GM19397 (cell line): Measurements from ENCODE around the gene SIGLEC7.

ENCODE experiments used
- ATAC-seq: cut with Tn5 transposase; IDR thresholded peaks from one replicate; pipeline ENCODE4 v1.9.1; 2021; ENCODE audit warnings: mild to moderate bottlenecking, moderate library complexity; ENCODE audit not compliant: unreplicated experiment

SIGLEC7 gene

DNA sequence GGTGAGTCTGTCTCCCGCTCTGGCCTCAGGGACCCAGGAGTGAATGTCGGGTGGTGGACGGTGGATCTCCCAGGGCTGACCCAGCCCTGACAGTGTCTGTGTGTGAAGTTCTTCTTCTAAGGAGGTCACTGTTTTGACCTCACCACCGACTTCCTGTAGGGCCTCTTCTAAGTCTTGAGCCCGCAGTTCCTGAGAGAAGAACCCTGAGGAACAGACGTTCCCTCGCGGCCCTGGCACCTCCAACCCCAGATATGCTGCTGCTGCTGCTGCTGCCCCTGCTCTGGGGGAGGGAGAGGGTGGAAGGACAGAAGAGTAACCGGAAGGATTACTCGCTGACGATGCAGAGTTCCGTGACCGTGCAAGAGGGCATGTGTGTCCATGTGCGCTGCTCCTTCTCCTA, at the start of gene SIGLEC7:
Gene SIGLEC7, plus strand, starts transcription at position 183 of the 400 bp plus-strand sequence. Its CDS starts 69 bp downstream, at position 252.
- no peak for ATAC-seq

DNA sequence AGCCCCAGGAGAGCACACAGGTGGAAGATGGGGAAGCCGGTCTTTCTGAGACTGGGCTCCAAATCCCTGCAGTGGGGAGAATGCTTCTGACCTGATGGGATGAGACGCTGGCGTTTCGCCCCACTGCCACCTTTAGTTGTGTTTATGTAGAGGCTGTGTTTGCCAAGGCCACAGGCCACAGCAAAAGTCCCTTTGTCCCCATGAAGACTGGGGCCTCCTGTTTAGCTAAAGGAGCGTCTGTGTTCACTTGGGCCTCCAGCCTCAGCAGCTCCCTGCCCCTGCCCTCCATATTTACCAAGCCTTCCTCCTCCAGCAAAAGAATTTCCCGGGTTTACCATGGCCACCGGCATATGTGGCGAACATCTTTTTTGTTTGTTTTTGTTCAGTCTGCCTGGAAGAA, 49.0 kb upstream of the SIGLEC7 start:
- ATAC-seq: no peak

DNA sequence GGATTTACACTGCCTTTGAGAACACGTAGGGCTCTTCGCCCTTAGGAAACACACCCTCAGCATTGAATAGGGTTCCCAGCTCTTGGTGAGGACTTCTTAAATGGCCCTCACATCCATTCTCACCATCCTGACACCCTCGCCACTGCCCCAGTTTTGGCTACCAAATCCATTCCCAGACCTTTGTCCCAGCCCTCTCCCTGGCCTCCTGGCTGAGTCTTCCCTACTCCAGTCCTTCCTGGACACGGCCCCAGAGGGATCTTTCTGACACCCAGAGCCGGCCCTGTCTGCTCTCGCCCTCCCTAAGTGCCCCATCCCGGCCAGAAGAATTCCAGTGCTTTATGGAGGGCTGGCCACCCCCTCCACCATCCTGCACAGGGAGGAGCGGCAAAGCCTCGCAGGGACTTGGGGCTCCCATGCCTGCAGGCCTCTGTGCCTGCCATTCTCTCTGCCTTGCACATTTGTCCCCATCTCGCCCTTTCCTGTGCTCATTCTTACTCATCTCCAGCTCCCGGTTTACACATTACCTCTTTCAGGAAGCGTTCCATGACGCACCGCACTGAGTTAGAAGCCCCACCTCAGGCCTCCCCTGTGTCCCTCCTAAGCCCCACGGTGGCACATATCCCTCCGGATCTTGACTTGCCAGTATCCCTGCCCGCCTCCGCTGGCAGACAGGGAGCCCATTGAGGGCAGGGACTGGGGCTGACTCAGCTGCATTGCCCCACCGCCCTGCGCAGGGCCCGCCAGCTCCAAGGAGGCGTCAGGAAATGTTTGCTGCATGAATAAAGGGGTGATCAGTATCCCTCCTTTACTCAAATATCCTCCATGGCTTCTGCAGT, 48.4 kb upstream of the SIGLEC7 start:
- no peak for ATAC-seq

DNA sequence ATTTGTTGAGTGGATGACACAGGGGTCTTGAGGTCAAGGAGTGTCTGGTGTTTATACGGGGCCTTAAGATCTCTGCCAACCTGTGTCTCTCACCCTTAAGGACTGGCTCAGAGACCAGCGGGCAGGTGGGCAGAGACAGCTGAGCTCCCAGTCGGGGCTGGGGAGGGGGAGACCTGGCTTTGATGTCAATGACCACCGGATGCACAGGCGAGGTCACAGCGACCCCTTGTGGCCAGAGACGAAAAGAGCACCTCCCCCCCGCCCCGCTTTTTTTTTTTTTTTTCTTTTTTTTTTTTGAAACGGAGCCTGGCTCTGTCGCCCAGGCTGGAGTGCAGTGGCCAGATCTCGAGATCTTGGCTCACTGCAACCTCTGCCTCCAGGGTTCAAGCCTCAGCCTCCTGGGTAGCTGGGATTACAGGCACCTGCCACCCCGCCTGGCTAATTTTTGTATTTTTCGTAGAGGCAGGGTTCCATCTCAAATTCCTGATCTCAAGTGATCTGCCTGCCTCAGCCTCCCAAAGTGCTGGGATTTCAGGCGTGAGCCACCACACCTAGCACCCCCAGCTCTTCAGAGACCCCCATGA, 47.3 kb upstream of the SIGLEC7 start:
- no peak for ATAC-seq

DNA sequence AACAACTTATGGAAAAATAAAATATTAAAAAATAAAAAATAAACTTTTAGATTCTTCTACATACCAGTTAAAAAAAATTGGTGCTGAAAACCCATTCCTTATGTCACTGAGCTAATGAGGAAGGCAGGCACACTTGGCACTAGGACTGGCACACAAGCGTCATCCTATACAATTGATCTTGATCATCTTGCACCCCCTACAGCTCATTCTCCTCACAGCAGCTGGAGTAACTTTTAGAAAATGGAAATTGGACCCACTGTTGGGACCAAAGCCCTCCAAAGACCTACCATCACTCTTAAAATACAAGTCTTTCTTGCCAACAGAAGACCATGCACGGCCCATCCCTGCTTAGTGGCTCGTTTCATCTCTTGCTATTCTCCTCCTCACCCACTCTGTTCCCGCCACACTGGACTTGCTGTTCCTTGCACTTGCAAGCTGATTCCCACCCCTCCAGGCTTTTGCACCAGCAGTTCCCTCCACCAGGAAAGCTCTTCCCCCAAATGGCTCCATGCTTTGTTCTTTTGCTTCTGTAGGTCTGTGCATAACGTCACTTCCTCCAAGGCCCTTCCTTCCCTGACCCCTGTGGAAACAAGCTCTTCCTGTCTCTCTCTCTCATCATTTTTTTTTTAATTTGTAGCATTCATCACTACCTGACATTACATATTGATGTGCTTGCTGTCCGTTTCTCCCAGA, 45.5 kb upstream of the SIGLEC7 start:
- no peak for ATAC-seq

DNA sequence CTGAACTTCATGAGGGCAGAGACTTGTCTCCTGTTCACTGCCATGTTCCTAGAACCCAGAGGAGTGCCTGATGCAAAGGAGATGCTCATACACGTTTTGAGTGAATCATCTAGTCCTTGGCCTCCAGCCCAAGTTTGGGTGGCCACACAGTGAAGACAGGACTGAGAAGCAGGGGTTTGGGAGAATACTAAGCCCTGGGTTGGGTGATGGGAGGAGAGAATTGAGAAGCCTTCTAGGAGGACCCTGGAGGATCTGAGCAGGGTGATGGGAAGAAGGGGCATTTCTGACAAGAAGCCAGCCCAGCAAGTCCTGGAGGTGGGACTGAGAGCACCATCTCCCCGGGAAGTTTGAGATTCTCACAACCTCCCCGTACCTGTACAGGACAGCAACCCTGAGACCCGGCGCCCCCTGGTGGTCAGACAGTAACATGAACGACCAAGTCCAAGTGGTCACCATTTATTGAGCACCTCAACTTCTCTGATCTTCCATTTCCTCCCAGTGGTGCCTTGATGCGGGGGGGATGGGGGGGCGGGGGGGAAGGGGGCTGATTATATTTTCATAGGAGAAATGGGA, 44.8 kb upstream of the SIGLEC7 start:
- no peak for ATAC-seq

DNA sequence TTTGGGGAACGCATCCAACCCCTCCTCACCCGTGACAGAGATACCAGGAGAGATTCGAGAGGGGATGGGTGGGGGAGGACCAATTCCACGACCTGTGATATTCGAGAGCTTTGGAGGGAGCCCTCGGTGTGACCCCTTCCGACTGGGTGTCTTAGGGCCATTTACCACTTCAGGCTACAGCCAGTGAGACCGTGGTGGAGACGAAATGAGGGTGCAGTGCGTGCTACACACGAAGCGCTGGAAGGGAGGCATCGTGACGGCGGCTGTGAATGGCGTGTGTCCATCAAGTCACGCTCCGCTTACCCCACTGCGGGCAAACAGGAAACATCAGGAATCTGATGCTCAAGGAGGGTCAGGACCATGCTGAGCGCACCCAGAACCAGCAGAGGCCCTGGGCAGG, 44.3 kb upstream of the SIGLEC7 start:
- ATAC-seq: no peak

DNA sequence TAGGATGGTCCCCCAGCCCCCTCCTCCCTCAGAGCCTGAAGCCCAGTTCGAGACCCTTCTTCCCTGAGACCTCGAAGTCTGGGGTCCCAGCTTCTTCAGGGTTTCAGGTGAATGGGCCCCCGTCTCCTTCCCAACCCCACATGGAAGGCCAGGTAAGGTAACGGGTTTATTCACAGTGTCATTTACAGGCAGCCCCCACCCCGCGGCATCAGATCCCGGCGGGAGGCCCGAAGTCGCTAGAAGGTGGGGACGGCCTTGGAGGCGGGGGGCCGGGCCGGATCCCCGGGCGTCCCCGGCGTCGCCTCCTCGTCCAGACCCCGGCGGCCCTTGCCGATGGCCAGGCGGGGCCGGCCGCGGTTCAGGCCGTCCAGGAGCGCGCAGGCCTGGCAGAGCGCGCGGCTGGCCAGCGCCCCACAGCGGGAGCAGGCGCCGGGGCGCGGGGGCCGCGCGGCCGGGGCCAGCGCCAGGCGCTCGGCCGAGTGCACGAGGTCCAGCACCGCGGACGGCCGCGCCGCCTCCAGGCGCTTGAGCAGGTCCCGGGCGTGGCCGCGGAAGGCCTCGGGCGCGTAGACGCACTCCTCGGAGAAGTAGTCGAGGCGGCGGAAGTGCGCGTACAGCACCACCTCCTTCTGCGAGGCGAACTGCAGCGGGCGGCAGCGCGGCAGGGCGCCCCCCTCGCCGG, 43.6 kb upstream of the SIGLEC7 start:
- ATAC-seq: no peak

DNA sequence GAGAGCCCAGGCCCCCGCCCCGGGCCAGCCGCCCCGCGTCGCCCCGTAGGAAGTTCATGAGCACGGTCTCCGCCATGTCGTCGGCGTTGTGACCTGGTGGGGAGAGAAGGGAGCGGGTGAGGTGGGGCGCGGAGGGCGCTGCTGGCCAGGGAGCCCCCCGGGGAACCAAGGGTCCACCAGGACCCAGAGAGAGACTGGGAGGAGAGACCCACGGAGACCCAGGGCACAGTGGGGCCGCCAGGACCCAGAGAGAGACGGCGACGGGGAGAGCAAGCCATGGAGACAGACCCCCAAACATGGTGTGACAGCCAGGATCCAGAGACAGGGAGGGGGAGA, 43.1 kb upstream of the SIGLEC7 start:
- no peak for ATAC-seq

DNA sequence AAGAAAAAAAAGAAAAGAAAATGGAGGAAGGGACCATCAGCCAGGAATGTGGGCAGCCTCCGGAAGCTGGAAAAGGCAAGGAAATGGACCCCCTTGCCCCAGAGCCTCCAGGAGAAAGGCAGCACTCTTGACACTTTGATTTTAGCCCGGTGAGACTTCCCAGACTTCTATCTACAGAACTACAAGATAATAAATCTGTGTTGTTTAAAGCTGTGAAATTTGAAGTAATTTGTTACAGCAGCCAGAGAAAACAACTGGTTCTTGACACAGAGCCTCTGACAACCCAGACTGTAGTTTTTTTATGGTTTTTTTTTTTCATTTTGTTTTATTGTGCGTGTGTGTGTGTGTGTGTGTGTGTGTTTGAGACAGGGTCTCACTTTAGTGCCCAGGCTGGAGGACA, 41.5 kb upstream of the SIGLEC7 start:
- ATAC-seq: no peak

DNA sequence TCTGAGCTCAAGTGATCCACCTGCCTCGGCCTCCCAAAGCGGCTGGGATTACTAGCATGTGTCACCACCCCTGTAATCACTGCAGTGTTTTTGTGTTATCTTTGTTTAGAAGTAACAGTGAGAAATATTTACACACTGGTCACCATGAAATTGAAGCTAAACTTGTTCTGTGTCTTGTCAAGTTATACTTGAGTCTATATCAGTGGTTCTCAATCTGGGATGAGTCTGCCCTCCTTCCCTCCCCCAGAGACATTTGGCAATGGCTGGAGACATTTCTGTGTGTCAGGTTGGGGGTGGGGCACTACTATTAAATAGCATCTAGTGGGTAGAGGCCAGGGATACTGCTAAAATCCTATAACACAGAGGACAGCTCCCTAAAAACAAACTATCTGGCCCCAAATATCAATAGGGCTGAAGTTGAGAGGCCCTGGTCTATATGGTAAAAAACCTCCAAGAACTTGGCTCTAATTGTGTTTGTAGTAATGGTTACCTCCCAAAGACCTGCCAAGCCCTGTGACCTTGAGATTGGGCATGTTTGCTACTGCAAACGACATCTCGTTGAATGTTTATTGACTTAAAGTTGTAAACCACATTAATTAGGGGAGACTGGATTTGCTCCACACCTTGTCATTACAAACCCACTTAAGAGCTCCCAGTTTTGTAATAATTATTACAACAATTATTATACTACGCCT, 40.8 kb upstream of the SIGLEC7 start:
- ATAC-seq: no peak

DNA sequence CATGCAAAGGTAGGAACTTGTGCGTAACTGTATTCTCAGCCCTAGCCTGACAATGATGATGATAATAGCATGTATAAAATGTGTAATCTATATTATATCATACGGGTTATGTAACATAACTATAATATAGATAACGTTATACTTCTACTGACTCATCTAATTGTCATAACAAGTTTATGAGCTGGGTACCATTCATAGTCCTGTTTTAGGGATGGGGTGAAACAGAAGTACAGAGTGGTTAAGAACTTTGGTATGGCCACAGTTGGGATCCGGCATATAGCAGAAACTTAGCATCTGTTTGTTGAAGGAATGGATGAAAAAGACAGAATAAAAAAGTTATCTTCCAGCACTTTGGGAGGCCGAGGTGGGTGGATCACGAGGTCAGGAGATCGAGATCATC, 39.1 kb upstream of the SIGLEC7 start:
- ATAC-seq: no peak

DNA sequence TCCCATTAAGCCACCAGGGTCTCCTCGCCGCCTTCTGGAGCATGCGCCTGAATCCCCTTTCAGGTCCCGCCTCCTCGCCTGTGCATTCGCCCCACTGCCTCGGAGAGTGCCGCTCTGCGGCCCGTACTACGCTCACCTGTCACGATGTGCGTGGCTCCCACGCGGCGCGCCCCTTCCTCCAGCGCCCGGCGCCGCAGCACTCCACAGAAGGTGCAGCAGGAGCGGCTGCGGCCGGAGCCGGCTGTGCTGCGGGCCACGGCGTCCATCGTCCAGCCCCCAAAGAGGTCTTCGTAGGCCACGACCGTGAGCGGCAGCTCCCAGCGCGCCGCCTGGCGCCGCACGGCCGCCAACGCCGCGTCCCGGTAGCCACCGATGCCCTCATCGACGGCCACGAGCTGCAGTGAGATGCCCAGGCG, 38.2 kb upstream of the SIGLEC7 start:
- no peak for ATAC-seq

DNA sequence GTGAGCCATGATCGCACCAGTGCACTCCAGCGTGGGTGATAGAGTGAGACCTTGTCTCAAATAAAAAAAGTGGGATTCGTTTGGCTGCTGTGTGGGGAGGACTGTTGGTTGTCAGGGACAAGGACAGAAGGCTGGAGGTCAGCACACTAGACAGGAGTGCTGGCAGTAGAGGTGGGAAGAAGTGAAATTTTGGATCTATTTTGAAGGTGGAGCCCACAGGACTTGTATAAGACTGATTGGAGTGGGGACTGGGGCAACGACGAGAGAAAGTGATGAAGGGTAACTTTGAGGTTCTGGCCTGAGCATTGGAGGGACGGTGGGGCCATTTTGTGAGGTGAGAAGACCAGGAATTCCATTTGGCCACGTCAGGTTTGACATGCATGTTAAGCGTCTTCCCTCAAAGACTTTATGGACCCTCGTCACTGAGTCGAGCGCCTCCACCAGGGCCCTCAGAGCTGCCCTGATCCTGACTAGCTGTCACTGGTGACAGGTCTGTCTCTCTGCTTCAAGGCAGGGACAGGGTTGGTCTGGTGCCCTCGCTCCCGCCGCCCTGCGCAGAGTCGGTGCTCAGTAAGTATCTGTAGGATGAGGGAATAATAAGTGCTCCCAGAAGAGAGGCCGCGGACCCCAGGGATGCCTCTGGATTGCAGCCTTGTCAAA, 34.6 kb upstream of the SIGLEC7 start:
- peak; percentile 2 for ATAC-seq

DNA sequence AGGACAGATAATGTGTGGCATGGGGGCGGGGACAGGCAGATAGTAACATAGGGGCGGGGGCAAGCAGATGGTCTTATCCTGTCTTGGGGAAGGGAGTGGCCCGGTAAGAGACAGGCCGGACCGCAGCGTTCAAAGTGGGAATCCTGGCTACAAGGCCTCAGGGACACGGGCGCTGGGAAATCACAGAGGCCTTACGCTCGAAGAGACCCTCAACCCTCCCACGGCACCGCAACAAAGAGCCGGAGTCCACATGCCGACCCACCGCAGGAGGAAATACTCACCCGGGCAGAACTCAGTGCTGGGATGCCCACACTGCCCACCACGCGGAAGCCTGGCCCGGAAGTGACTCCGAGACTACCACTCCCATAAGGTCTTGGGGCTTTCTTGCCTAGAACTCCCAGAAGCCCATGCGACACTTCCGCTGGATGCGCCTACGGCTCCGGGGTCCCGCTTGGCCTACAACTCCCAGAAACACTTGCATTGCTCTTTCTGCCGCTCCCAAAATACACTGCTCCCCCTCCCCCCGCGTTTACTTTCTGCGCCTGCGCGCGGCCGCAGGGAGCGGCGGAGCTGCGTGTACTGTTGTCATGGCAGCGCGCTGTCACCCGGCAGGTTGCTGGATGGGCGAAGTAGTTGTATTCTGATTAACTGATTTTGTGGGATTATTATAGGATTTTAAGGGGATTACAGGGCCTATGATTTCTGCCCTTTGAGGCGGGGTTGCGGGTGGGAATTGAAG, 33.9 kb upstream of the SIGLEC7 start, which contains the start of gene CTU1:
Gene CTU1, minus strand, starts transcription at position 344 of the 739 bp plus-strand sequence. CDS start 3,840 bp downstream, outside the sequence.
- peak; percentile 95 for ATAC-seq

DNA sequence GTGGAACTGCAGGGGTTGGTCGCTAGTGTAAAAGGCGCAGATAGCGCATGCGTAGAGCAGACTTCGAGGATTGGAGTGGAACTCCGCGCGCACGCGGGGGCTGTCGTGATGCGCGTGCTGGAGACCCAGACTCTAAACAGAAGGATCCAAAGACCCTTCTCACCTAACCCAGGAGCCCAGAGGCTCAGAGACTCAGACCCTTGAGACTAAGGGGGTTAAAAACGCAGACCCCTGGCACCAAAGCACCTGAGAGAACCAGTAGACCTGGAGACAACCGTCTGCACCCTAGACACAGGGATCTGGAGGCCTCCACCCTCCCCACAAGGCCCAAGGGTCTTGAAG, 33.3 kb upstream of the SIGLEC7 start:
- peak; percentile 27 for ATAC-seq

DNA sequence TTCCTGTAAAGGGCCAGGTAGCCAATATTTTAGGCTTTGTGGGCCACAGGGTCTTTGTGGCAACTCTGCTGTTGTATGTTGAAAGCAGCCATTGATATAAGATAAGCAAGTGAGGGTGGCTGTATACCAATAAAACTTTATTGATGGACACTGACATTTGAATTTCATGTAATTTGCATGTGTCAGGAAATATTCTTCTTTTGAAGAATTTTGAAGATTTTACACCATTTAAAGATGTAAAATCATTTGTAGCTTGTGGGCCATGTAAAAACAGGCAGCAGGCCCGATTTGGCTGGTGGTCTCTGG, 31.5 kb upstream of the SIGLEC7 start:
- no peak for ATAC-seq

DNA sequence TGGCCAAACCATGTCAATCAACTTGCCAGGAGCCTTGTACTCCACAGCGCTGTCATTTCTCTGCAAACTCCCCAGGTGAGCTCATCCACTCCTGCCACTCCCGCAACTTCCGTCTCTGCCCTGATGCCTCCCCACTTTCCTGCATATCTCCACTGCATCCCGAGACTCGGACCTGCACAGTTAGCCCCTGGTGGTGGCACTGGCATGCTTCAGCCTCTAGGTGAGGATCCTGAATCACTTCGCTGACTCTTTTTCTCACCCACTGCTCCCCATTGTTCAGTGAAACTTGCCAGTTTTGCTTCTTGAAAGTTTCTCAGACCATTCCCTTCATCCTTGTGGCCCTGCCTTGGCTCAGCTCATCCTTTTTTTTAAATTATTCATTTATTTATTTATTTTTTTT, 30.5 kb upstream of the SIGLEC7 start:
- no peak for ATAC-seq

DNA sequence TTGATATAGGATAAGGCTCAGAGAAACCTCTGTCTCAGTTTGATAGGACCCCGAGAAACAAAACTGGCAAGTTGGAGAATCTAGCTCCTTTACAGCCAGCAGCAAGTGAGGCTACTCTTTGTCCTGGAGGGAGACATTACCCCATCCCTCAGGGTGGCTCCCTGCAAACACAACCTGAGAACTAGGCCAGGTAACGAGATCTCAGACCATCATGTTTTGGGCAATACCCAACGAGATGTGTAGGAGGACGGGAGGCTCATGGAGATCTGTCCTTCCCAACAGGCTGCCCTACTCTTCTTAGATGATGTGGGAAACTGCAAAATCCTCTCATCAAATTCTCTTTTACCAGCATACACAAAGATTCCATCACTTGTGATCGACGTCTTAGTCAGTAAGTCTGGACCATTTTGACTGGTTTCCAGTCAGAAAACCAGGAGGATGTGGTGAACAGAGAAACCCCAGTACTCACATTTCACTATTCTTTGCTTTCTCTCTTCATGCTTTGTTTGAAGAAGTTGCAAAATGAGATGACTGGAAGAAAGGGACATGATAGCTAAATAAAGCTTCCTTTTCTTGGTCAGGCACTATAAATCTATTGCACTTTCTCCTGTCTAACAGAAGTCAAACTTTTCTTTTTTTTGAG, 27.9 kb upstream of the SIGLEC7 start:
- no peak for ATAC-seq
